ENCODE measurements around the gene HOXB13. TPM values are rescaled to one million over a fixed set of nuclear protein-coding genes. Genes with fewer than 3 reads are reported as not detected.
A peak's percentile ranks its signal among the peaks of the same experiment; 100 is the strongest.

Gene HOXB13
- total RNA-seq, 1 experiment from 2014 or later, result not detected

- Histone ChIP-seq H3K4me2 (ENCODE audit: insufficient read depth, insufficient read length, low read length) (peak overlapping the region; percentile 49), H3K27me3 (ENCODE audit: insufficient read depth, low read length) (peaks cover 73% of the 10 kb centered on the region), H2BK120ac (ENCODE audit: low read depth, low read length, poor library complexity, severe bottlenecking) (no peak overlapping the region), H2BK15ac (ENCODE audit: low read depth, low read length) (no peak overlapping the region), H3K9ac (ENCODE audit: extremely low read depth, insufficient read length, low read length) (no peak overlapping the region), H3T11ph (ENCODE audit: low read length) (no peak overlapping the region), H2AK5ac (ENCODE audit: insufficient read length, low read length) (no peak overlapping the region), H4K5ac (ENCODE audit: insufficient read length, low read depth, low read length) (no peak overlapping the region), H4K91ac (ENCODE audit: insufficient read length, low read depth, low read length) (no peak overlapping the region), H3K4me1 (ENCODE audit: insufficient read depth, low read length) (peaks cover 2% of the 10 kb centered on the region; the same call in 1 of the 2 replicates), H3K79me2 (ENCODE audit: insufficient read depth, low read length) (no peaks in the 10 kb centered on the region), H3K18ac (ENCODE audit: insufficient read length, low read depth, low read length) (no peak overlapping the region), H3K14ac (ENCODE audit: insufficient read depth, low read length) (no peak overlapping the region; the same call in 1 of the 2 replicates), H3K23ac (ENCODE audit: insufficient read length, low read depth, low read length) (no peak overlapping the region), H3K9me3 (ENCODE audit: control insufficient read depth, low read depth, low read length) (no peaks in the 10 kb centered on the region), H4K20me1 (ENCODE audit: control insufficient read depth, insufficient read depth, insufficient read length) (no peaks in the 10 kb centered on the region), H2BK5ac (ENCODE audit: insufficient read length, low read length) (no peak overlapping the region), H3K23me2 (ENCODE audit: insufficient read length, low read depth, low read length, poor library complexity, severe bottlenecking) (peaks cover 12% of the 10 kb centered on the region), H3K27ac (ENCODE audit: insufficient read length, low read depth, low read length) (no peak overlapping the region), H2BK12ac (ENCODE audit: insufficient read length, low read depth, low read length) (no peak overlapping the region), H3K79me1 (ENCODE audit: insufficient read depth, low read depth, low read length, poor library complexity, severe bottlenecking) (no peaks in the 10 kb centered on the region), H3K56ac (ENCODE audit: insufficient read length, low read depth, low read length) (no peak overlapping the region), H2BK20ac (ENCODE audit: low read depth, low read length, poor library complexity, severe bottlenecking) (no peak overlapping the region), H2AFZ (ENCODE audit: low read length) (no peak overlapping the region), H4K8ac (replicated peaks; ENCODE audit: insufficient read length, low read depth, low read length) (no peak overlapping the region), H3K4ac (ENCODE audit: low read depth, low read length) (no peak overlapping the region)
- peaks cover 0 to 9% of the 10 kb centered on the region in 2 experiments; a peak in 2 of 5 replicates for H3K9me3 Mint-ChIP-seq
- peaks cover 100% of the 10 kb centered on the region for H3K27me3 Mint-ChIP-seq (ENCODE audit: low read depth)
- WGBS (ENCODE audit: extremely low coverage, insufficient read length, low lambda C conversion rate), result no CpG with 5 or more reads among the region's 80 CpGs
- H3K4me3 Mint-ChIP-seq, result peak overlapping the region; percentile 46 to 75
- DNase-seq, result peak; percentile 80
- H3K27ac Mint-ChIP-seq, result peak overlapping the region in 1 of 3 experiments; percentile 31; a peak in 1 of 7 replicates
- no peaks in the 10 kb centered on the region for H3K36me3 Mint-ChIP-seq (ENCODE audit: insufficient read depth in 1 of 3, low read depth in 3 of 3)
- TF ChIP-seq CTCF (conservative IDR thresholded peaks at IDR 0.05), result no peak
- peaks cover 36 to 46% of the 10 kb centered on the region in 2 experiments for H3K4me1 Mint-ChIP-seq
These were observed 9.5 kb downstream of the HOXB13 start for GRCh38 chr17:48718761-48719641.
